CD4-positive, CD25-positive, alpha-beta regulatory T cell (primary cell): ENCODE results near the gene GPR101. TPM values are rescaled to one million over a fixed set of nuclear protein-coding genes. Genes with fewer than 3 reads are reported as not detected.

ENCODE experiments used
- ATAC-seq, 2 donors: fragments of 150-1000 bp; cut with Tn5 transposase; one replicate each; pipeline ENCODE4 v1.10.0; 2021; ENCODE audit warnings: low read depth in 2 of 2, moderate number of reproducible peaks in 2 of 2, moderate library complexity in 1 of 2
- DNase-seq, 3 donors: peaks; one replicate each; pipeline versions ENCODE4 v3.0.0 to v3.0.0-alpha.2; 2012 to 2022; ENCODE audit warnings: mixed read lengths in 1 of 3
- H3K27ac ChIP-seq: one replicate; pipeline ENCODE4 v1.7.0; 2013; ENCODE audit warnings: mild to moderate bottlenecking, low read length; ENCODE audit not compliant: insufficient read depth, poor library complexity, severe bottlenecking
- H3K27me3 ChIP-seq: one replicate; pipeline ENCODE4 v1.7.0; 2013; ENCODE audit warnings: low read length; ENCODE audit not compliant: control insufficient read depth, insufficient read depth
- H3K36me3 ChIP-seq: one replicate; pipeline ENCODE4 v1.7.0; 2013; ENCODE audit warnings: mild to moderate bottlenecking, low read length, moderate library complexity; ENCODE audit not compliant: control insufficient read depth, insufficient read depth
- H3K4me1 ChIP-seq: 2 replicates; pipeline ENCODE4 v1.7.0; 2013; ENCODE audit warnings: mild to moderate bottlenecking, low read length; ENCODE audit not compliant: insufficient read depth, control insufficient read depth, poor library complexity, severe bottlenecking
- H3K4me3 ChIP-seq: one replicate; pipeline ENCODE4 v1.7.0; 2013; ENCODE audit warnings: low read depth, mild to moderate bottlenecking, low read length, moderate library complexity
- H3K9me3 ChIP-seq, 2 experiments: 1 replicate in 1 of 2; 2 replicates in 1 of 2; pipeline ENCODE4 v1.7.0; 2013; ENCODE audit warnings: low read length in 2 of 2, mild to moderate bottlenecking in 1 of 2, moderate library complexity in 1 of 2; ENCODE audit not compliant: control insufficient read depth in 2 of 2
- H3K27ac Mint-ChIP-seq, 3 donors: one replicate each; pipeline ENCODE4 v1.8.0; 2020 to 2022; ENCODE audit warnings: mild to moderate bottlenecking in 3 of 3, mixed read lengths in 3 of 3, moderate library complexity in 2 of 3
- H3K27me3 Mint-ChIP-seq: one replicate; pipeline ENCODE4 v1.8.0; 2022; ENCODE audit warnings: mild to moderate bottlenecking, mixed read lengths
- H3K36me3 Mint-ChIP-seq: one replicate; pipeline ENCODE4 v1.8.0; 2020; ENCODE audit warnings: mixed read lengths
- H3K4me1 Mint-ChIP-seq, 4 donors: one replicate each; pipeline ENCODE4 v1.8.0; 2020 to 2022; ENCODE audit warnings: mixed read lengths in 4 of 4, mild to moderate bottlenecking in 1 of 4
- H3K4me3 Mint-ChIP-seq, 4 donors: one replicate each; pipeline ENCODE4 v1.8.0; 2020 to 2022; ENCODE audit warnings: mild to moderate bottlenecking in 4 of 4, mixed read lengths in 4 of 4, moderate library complexity in 3 of 4
- H3K9me3 Mint-ChIP-seq, 7 donors: one replicate each; pipeline ENCODE4 v1.8.0; 2020 to 2022; ENCODE audit warnings: mixed read lengths in 7 of 7, mild to moderate bottlenecking in 3 of 7, moderate library complexity in 2 of 7
- polyA plus RNA-seq, 4 donors: library from polyadenylated mRNA; unstranded; fragments of 300-500 nt; fragmentation: Illumina TruSeq; gene quantifications; one replicate each; pipeline ENCODE4 v1.2.3, GENCODE V29; 2021
- total RNA-seq: library from RNA; stranded (reverse); gene quantifications from one replicate; pipeline ENCODE4 v1.2.3, GENCODE V29; 2022

Gene GPR101
- total and polyA plus RNA-seq, 5 donors from 2014 or later, result not detected

GRCh38 chrX:136999024-136999423 lies 34.8 kb downstream of the GPR101 start:
- H3K27ac ChIP-seq, result no peak overlapping the region
- no peaks in the 10 kb centered on the region for H3K9me3 ChIP-seq
- H3K4me1 Mint-ChIP-seq, result no peaks in the 10 kb centered on the region
- no peak overlapping the region for H3K4me3 Mint-ChIP-seq
- peaks cover 0 to 1% (median 0%) of the 10 kb centered on the region in 7 donors for H3K9me3 Mint-ChIP-seq
- DNase-seq (no peak), ATAC-seq (no peak)
- no peaks in the 10 kb centered on the region for H3K4me1 ChIP-seq
- no peak overlapping the region for H3K4me3 ChIP-seq
- no peaks in the 10 kb centered on the region for H3K36me3 ChIP-seq
- no peak overlapping the region for H3K27ac Mint-ChIP-seq
- no peaks in the 10 kb centered on the region for H3K27me3 Mint-ChIP-seq
- no peaks in the 10 kb centered on the region for H3K27me3 ChIP-seq
- H3K36me3 Mint-ChIP-seq, result no peaks in the 10 kb centered on the region

Other genes with a start within 250 kb of the GPR101 start
- 249 TPM for gene RBMX, start 153.3 kb downstream of the GPR101 start, total RNA-seq
- 100 to 1,000 TPM; 181 to 243 (median 200) TPM for gene RBMX, start 153.3 kb downstream of the GPR101 start, polyA plus RNA-seq